Loucy (cell line): ENCODE measurements around the gene LCN9.

Source experiments
- H2AFZ ChIP-seq: fragments of 200-600 bp; sonication (generic); 2 replicates; pipeline ENCODE4 v1.6.0; 2016; ENCODE audit warnings: antibody characterized with exemption, mild to moderate bottlenecking, low read length, moderate library complexity
- H3F3A ChIP-seq: fragments of 200-600 bp; 2 replicates; pipeline ENCODE4 v1.6.0; 2016; ENCODE audit warnings: antibody characterized with exemption, low read depth, mild to moderate bottlenecking
- H3K27me3 ChIP-seq: fragments of 200-600 bp; sonication (generic); 2 replicates; pipeline ENCODE4 v1.6.1; 2014; ENCODE audit warnings: low read length, mild to moderate bottlenecking; ENCODE audit not compliant: insufficient read depth, poor library complexity, severe bottlenecking
- H3K36me3 ChIP-seq: fragments of 200-600 bp; sonication (generic); 2 replicates; pipeline ENCODE4 v1.6.1; 2016; ENCODE audit warnings: low read length; ENCODE audit not compliant: insufficient read depth
- H3K4me1 ChIP-seq: fragments of 200-600 bp; sonication (generic); 2 replicates; pipeline ENCODE4 v1.5.1; 2014; ENCODE audit warnings: low read length, mild to moderate bottlenecking; ENCODE audit not compliant: insufficient read depth, poor library complexity, severe bottlenecking
- H3K4me2 ChIP-seq: fragments of 200-600 bp; sonication (generic); 2 replicates; pipeline ENCODE4 v1.6.0; 2014; ENCODE audit warnings: antibody characterized with exemption, low read length, low read depth, mild to moderate bottlenecking; ENCODE audit not compliant: poor library complexity, severe bottlenecking
- H3K4me3 ChIP-seq: fragments of 200-600 bp; sonication (generic); 2 replicates; pipeline ENCODE4 v1.5.1; 2014; ENCODE audit warnings: low read length, mild to moderate bottlenecking, mixed read lengths; ENCODE audit not compliant: poor library complexity, severe bottlenecking
- H3K79me2 ChIP-seq: fragments of 200-600 bp; sonication (generic); 2 replicates; pipeline ENCODE4 v1.6.1; 2014; ENCODE audit warnings: low read length; ENCODE audit not compliant: insufficient read depth
- H3K9ac ChIP-seq: fragments of 200-600 bp; sonication (generic); 2 replicates; pipeline ENCODE4 v1.6.0; 2014; ENCODE audit warnings: mild to moderate bottlenecking, low read depth, low read length, moderate library complexity; ENCODE audit not compliant: poor library complexity, severe bottlenecking
- H3K9me2 ChIP-seq: fragments of 200-600 bp; sonication (generic); replicated peaks from 2 replicates; pipeline ENCODE4 v1.6.1; 2016; ENCODE audit warnings: low read depth, low read length, mixed read lengths
- H3K9me3 ChIP-seq: fragments of 200-600 bp; sonication (generic); 2 replicates; pipeline ENCODE4 v1.6.1; 2014; ENCODE audit warnings: mild to moderate bottlenecking, antibody characterized with exemption, low read length, low read depth; ENCODE audit not compliant: insufficient read depth
- H4K20me1 ChIP-seq: fragments of 200-600 bp; sonication (generic); 2 replicates; pipeline ENCODE4 v1.6.0; 2014; ENCODE audit warnings: antibody characterized with exemption, low read length, mild to moderate bottlenecking; ENCODE audit not compliant: insufficient read depth, poor library complexity, severe bottlenecking
- EZH2phosphoT487 ChIP-seq: fragments of 200-600 bp; IDR thresholded peaks from 2 replicates; pipeline ENCODE4 v1.6.1; 2018; ENCODE audit warnings: antibody characterized with exemption, mild to moderate bottlenecking, moderate library complexity, borderline replicate concordance
- TF ChIP-seq, protein P1 (sequence below): fragments of 200-600 bp; sonication (generic); conservative IDR thresholded peaks from 2 replicates; pipeline ENCODE4 v1.5.1; 2014; ENCODE audit warnings: mild to moderate bottlenecking, antibody characterized with exemption, low read length

Gene LCN9

DNA sequence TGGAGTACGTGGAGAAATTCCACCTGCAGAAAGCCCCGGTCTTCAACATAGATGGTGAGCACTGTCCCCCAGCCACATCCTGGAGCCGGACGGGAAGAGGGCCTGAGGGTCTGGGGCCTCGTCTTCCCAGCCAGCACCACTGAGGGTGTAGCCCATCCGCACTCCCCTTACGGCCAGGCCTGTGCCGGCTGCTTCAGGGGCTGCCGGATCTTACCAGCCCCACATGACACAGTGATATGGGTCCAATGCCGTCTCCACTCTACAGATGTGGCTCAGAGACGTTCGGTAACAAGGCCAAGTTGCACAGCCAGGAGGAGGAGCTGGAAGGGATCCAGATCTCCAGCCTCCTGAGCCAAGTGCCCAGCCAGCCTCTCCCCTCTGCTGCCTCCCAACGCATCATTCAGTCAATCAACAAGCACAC, 45.1 kb upstream of the LCN9 start:
- no peak overlapping the region for H3K4me2 ChIP-seq
- no peaks in the 10 kb centered on the region for H3F3A ChIP-seq
- no peaks in the 10 kb centered on the region for H3K4me1 ChIP-seq
- no peak overlapping the region for H2AFZ ChIP-seq
- no peaks in the 10 kb centered on the region for H3K79me2 ChIP-seq
- TF ChIP-seq EZH2phosphoT487 = no peak
- TF ChIP-seq, protein P1, sequence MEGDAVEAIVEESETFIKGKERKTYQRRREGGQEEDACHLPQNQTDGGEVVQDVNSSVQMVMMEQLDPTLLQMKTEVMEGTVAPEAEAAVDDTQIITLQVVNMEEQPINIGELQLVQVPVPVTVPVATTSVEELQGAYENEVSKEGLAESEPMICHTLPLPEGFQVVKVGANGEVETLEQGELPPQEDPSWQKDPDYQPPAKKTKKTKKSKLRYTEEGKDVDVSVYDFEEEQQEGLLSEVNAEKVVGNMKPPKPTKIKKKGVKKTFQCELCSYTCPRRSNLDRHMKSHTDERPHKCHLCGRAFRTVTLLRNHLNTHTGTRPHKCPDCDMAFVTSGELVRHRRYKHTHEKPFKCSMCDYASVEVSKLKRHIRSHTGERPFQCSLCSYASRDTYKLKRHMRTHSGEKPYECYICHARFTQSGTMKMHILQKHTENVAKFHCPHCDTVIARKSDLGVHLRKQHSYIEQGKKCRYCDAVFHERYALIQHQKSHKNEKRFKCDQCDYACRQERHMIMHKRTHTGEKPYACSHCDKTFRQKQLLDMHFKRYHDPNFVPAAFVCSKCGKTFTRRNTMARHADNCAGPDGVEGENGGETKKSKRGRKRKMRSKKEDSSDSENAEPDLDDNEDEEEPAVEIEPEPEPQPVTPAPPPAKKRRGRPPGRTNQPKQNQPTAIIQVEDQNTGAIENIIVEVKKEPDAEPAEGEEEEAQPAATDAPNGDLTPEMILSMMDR = no peak
- no peaks in the 10 kb centered on the region for H3K27me3 ChIP-seq
- H3K4me3 ChIP-seq = no peak overlapping the region
- H4K20me1 ChIP-seq = no peaks in the 10 kb centered on the region
- H3K9ac ChIP-seq = no peak overlapping the region
- H3K9me3 ChIP-seq = no peaks in the 10 kb centered on the region; the same call in 1 of the 2 replicates
- no peaks in the 10 kb centered on the region for H3K9me2 ChIP-seq
- no peaks in the 10 kb centered on the region for H3K36me3 ChIP-seq

GRCh38 chr9:135618866-135619598, 44.1 kb upstream of the LCN9 start:
- no peaks in the 10 kb centered on the region for H3K27me3 ChIP-seq
- H3K4me2 ChIP-seq = no peak overlapping the region
- no peaks in the 10 kb centered on the region for H3K9me2 ChIP-seq
- no peak overlapping the region for H3K9ac ChIP-seq
- H4K20me1 ChIP-seq = no peaks in the 10 kb centered on the region
- no peaks in the 10 kb centered on the region for H3K36me3 ChIP-seq
- no peaks in the 10 kb centered on the region for H3F3A ChIP-seq
- no peaks in the 10 kb centered on the region for H3K4me1 ChIP-seq
- no peak overlapping the region for H3K4me3 ChIP-seq
- TF ChIP-seq, protein P1 = no peak
- TF ChIP-seq EZH2phosphoT487 = no peak
- H3K9me3 ChIP-seq = no peaks in the 10 kb centered on the region; the same call in 1 of the 2 replicates
- no peaks in the 10 kb centered on the region for H3K79me2 ChIP-seq
- no peak overlapping the region for H2AFZ ChIP-seq

GRCh38 chr9:135619599-135619886, 43.6 kb upstream of the LCN9 start:
- TF ChIP-seq, protein P1 = no peak
- TF ChIP-seq EZH2phosphoT487 = no peak
- H3K79me2 ChIP-seq = no peaks in the 10 kb centered on the region
- no peaks in the 10 kb centered on the region for H3K27me3 ChIP-seq
- no peak overlapping the region for H3K4me3 ChIP-seq
- H3K9ac ChIP-seq = no peak overlapping the region
- H3F3A ChIP-seq = no peaks in the 10 kb centered on the region
- no peaks in the 10 kb centered on the region for H3K9me2 ChIP-seq
- H2AFZ ChIP-seq = no peak overlapping the region
- H4K20me1 ChIP-seq = no peaks in the 10 kb centered on the region
- no peaks in the 10 kb centered on the region for H3K36me3 ChIP-seq
- H3K4me1 ChIP-seq = no peaks in the 10 kb centered on the region
- no peaks in the 10 kb centered on the region; the same call in 1 of the 2 replicates for H3K9me3 ChIP-seq
- no peak overlapping the region for H3K4me2 ChIP-seq
